Stimulated activated CD8-positive, alpha-beta memory T cell treated with anti-CD3 and anti-CD28 coated beads, Interleukin-15, amount 100 ng/mL, for 48 hours (primary cell): ENCODE measurements around the gene ZFP92.

Experiments
- DNase-seq, 2 donors: peaks; one replicate each; pipeline ENCODE4 v3.0.0-alpha.2; 2020; ENCODE audit warnings: low read depth in 2 of 2

The ZFP92 gene

GRCh38 chrX:153408871-153409351 lies 2.4 kb upstream of the ZFP92 start:
- DNase-seq: no peak

GRCh38 chrX:153409414-153410101 lies 1.7 kb upstream of the ZFP92 start:
- no peak for DNase-seq

DNA sequence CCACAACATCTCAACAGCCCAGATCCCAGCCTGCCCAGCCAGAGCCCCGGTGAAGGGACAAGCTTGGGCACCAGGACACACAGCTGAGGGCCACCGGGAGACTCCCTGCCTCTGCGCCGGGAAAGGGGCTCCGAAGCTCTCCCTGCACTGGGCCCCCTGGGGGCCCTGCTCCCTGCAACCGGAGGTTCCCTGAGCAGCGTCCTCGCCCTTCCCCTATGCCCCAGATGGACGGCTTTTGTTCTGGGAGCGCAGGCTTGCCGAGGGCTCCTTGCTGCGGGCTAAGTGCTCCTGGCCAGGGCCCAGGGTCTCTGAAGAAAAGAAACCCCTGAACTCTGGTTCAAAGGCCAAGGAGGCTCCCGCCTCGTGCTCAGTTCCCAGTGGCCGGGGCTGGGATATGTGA lies 899 bp upstream of the ZFP92 start:
- DNase-seq: no peak

- no peak for DNase-seq
Observed at GRCh38 chrX:153410888-153411254, 401 bp upstream of the ZFP92 start.

- DNase-seq: no peak
Observed at GRCh38 chrX:153411988-153412574, 809 bp downstream of the ZFP92 start.

- DNase-seq: no peak
Observed at GRCh38 chrX:153412746-153413720, 1.8 kb downstream of the ZFP92 start.

DNA sequence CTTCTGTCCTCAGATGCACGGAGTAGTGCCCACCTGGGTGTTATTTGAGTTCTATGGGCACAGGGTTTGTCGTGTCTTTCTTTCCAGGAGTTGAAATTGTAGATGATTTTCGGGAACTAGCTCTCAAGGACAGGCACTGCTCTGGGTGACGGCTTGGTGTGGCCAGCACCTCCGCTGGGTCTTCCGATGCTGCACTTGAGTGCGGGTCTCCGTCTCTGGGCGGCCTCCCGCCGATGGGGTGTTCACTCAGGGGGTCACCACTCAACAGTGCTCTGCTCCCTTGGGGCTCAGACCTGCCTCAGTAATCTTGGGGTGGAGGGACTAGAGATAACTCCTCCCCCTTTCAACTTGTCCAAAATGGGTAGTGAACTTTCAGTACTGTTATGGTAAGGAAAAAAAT lies 2.5 kb downstream of the ZFP92 start:
- no peak for DNase-seq

GRCh38 chrX:153414856-153415510 lies 3.7 kb downstream of the ZFP92 start:
- DNase-seq: no peak

- no peak for DNase-seq
Observed at GRCh38 chrX:153416781-153417450, 5.6 kb downstream of the ZFP92 start.

GRCh38 chrX:153417637-153418036 lies 6.4 kb downstream of the ZFP92 start:
- DNase-seq: no peak

- DNase-seq: no peak
Observed at GRCh38 chrX:153420851-153421599, 9.8 kb downstream of the ZFP92 start.

DNA sequence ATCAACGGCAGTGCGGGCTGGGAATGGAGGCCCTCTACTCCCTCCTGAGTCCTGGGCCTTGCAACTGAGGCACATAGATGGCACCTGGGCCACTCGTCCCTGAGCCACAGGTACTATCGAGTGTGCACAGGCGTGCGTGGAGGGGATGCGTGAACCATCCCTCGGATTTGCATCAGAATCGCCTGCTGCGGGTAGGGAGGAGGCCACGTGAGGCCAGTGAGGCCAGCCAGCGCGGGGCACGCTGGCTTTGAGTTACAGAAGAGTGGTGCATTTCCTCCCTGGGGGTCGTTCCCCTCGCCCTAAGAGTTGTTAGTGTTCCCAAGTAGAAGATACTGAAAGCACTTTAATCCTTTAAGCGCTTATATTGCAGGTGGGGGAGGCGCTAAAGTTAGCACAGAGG lies 10.6 kb downstream of the ZFP92 start:
- no peak for DNase-seq

- DNase-seq: no peak
Observed at GRCh38 chrX:153423652-153424051, 12.4 kb downstream of the ZFP92 start.

GRCh38 chrX:153426204-153426603 lies 14.9 kb downstream of the ZFP92 start:
- DNase-seq: no peak

- DNase-seq: no peak
Observed at GRCh38 chrX:153430796-153431195, 19.5 kb downstream of the ZFP92 start.

- DNase-seq: no peak
Observed at GRCh38 chrX:153433161-153433680, 21.9 kb downstream of the ZFP92 start.

DNA sequence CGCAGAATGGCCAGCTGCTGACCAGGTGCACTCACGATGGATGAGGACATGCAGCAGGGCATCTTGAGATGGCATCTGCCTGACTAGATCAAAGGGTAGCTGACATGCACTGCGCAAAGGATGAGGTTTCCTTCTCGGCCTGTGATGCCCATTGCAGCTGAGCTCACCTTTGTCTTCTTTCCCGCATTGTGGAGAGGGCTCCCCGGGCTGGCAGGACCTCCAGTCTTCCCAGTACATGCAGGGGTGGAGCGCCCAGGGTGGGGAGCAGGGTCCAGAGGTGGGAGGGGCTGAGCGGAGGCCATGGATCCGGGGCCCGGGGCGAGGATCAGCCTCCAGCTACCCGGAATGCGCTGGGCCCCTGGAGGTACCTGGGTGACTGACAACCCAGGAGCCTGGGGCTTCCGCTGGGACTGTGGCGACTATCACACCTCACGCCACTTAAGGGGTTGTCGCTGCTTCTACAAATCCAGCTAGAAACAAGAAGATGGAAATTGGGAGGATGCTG lies 22.6 kb downstream of the ZFP92 start:
- no peak for DNase-seq

DNA sequence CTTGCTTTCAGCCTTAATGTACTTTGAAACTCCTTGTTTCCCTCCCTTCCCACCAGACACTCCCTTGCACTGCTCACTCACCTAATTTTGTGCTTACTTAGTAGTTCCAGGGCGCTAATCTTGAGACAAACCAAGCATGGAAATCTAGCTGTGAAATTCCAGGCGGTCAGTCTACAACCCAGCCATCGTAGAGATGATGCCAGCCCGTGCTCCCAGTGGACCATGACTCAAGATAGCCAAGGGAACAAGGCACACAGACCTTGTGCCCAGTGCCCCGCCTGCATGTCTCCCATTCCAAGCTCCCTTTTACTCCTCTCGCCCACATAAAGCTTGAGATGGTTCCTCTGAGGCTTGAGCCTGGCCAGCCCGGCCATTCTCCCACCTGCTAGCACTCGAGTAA lies 23.5 kb downstream of the ZFP92 start:
- DNase-seq: no peak

- no peak for DNase-seq
Observed at GRCh38 chrX:153435845-153436244, 24.6 kb downstream of the ZFP92 start.

- no peak for DNase-seq
Observed at GRCh38 chrX:153438532-153438931, 27.3 kb downstream of the ZFP92 start.
